HCT116 (cell line): ENCODE data around the gene SMNDC1. TPM values are rescaled to one million over a fixed set of nuclear protein-coding genes. Genes with fewer than 3 reads are reported as not detected.

ENCODE experiments used
- ATAC-seq: fragments of 200-7000 bp; cut with Tn5 transposase; 2 replicates; pipeline ENCODE4 v1.9.1; 2020; ENCODE audit warnings: mild to moderate bottlenecking, moderate library complexity
- BruUV-seq: library from RNA; stranded (reverse); fragments of 400-500 nt; replicated peaks from 2 replicates; lab custom pipeline; 2021; lab: Mats Ljungman, UMichigan
- CTCF ChIA-PET: fragments of 300-600 bp; sonication (Branson Sonifier 250); formaldehyde crosslinking; loops from one replicate; lab custom pipeline; 2021; ENCODE audit warnings: antibody characterized with exemption; lab: Charles Lee
- POLR2A ChIA-PET: fragments of 300-600, 350-600 bp; sonication (Branson Sonifier 250); formaldehyde crosslinking; loops from one replicate; lab custom pipeline; 2021; ENCODE audit warnings: antibody characterized with exemption; lab: Charles Lee
- RAD21 ChIA-PET, 2 experiments: fragments of 300-600 bp; sonication (Branson Sonifier 250); formaldehyde crosslinking; loops; one replicate each; lab custom pipeline; 2023; ENCODE audit warnings: low total read pairs in 2 of 2; ENCODE audit not compliant: uncharacterized antibody in 2 of 2, unreplicated experiment in 2 of 2, low non-redundant PET in 1 of 2; lab: Charles Lee
- DNase-seq: peaks from one replicate; pipeline ENCODE4 v3.0.0-alpha.2; 2010; ENCODE audit warnings: low read depth, low spot score
- H2AFZ ChIP-seq: fragments of 200-600 bp; shearing (Covaris generic), sonication (generic); 2 replicates; pipeline ENCODE4 v1.6.1; 2017; ENCODE audit warnings: low read depth, mixed run types, mixed read lengths, antibody characterized with exemption, low read length; ENCODE audit not compliant: poor library complexity, severe bottlenecking
- H3K27ac ChIP-seq: 2 replicates; pipeline ENCODE4 v1.5.1; 2012; ENCODE audit warnings: low read depth, low read length
- H3K27me3 ChIP-seq: fragments of 200-600 bp; sonication (generic); 2 replicates; pipeline ENCODE4 v1.6.1; 2016; ENCODE audit warnings: mixed run types, low read length, mixed read lengths; ENCODE audit not compliant: insufficient read depth
- H3K36me3 ChIP-seq, 2 experiments: fragments of 200-500 bp in 1 of 2; fragments of 200-600 bp in 1 of 2; sonication (Bioruptor generic) in 1 of 2; sonication (generic) in 1 of 2; 2 replicates each; pipeline versions ENCODE4 v1.5.1 to v1.6.1; 2014 to 2016; ENCODE audit warnings: low read length in 2 of 2, inconsistent platforms in 1 of 2, mixed read lengths in 1 of 2, mixed run types in 1 of 2; ENCODE audit not compliant: insufficient read depth in 2 of 2, control insufficient read depth in 1 of 2
- H3K4me1 ChIP-seq, 2 experiments: fragments of 200-600 bp in 1 of 2; sonication (generic) in 1 of 2; 2 replicates each; pipeline versions ENCODE4 v1.5.1 to v1.6.1; 2012 to 2017; ENCODE audit warnings: low read length in 2 of 2, inconsistent platforms in 1 of 2, mild to moderate bottlenecking in 1 of 2, mixed read lengths in 1 of 2, mixed run types in 1 of 2, moderate library complexity in 1 of 2; ENCODE audit not compliant: insufficient read depth in 2 of 2, control insufficient read depth in 1 of 2
- H3K4me2 ChIP-seq: fragments of 200-600 bp; sonication (generic); 2 replicates; pipeline ENCODE4 v1.6.1; 2017; ENCODE audit warnings: mixed run types, low read length, mixed read lengths
- H3K4me3 ChIP-seq, 2 experiments: fragments of 200-600 bp in 1 of 2; sonication (generic) in 1 of 2; replicated peaks in 1 of 2; 2 replicates each; pipeline ENCODE4 v1.5.1; 2011 to 2016; ENCODE audit warnings: low read length in 2 of 2, control low read depth in 1 of 2, low read depth in 1 of 2, mild to moderate bottlenecking in 1 of 2, mixed read lengths in 1 of 2, mixed run types in 1 of 2
- H3K79me2 ChIP-seq: fragments of 200-600 bp; sonication (generic); 2 replicates; pipeline ENCODE4 v1.6.1; 2017; ENCODE audit warnings: mild to moderate bottlenecking, mixed run types, low read length, moderate library complexity, mixed read lengths; ENCODE audit not compliant: insufficient read depth
- H3K9ac ChIP-seq: fragments of 200-600 bp; sonication (generic); 2 replicates; pipeline ENCODE4 v1.6.1; 2016; ENCODE audit warnings: low read length, mixed read lengths
- H3K9me2 ChIP-seq: fragments of 200-600 bp; sonication (generic), shearing (Covaris generic); 2 replicates; pipeline ENCODE4 v1.6.1; 2017; ENCODE audit warnings: mixed run types, mild to moderate bottlenecking, moderate library complexity; ENCODE audit not compliant: insufficient read depth
- H3K9me3 ChIP-seq, 2 experiments: fragments of 200-500 bp in 1 of 2; fragments of 200-600 bp in 1 of 2; sonication (Bioruptor generic) in 1 of 2; sonication (generic) in 1 of 2; 2 replicates each; pipeline ENCODE4 v1.6.1; 2014 to 2017; ENCODE audit warnings: low read length in 2 of 2, mixed read lengths in 2 of 2, inconsistent platforms in 1 of 2, low read depth in 1 of 2, mild to moderate bottlenecking in 1 of 2, mixed run types in 1 of 2, moderate library complexity in 1 of 2; ENCODE audit not compliant: control insufficient read depth in 1 of 2, insufficient read depth in 1 of 2
- H4K20me1 ChIP-seq: fragments of 200-600 bp; sonication (generic), shearing (Covaris generic); 2 replicates; pipeline ENCODE4 v1.6.1; 2017; ENCODE audit warnings: mixed run types, mild to moderate bottlenecking, moderate library complexity; ENCODE audit not compliant: insufficient read depth
- CBX3 ChIP-seq: IDR thresholded peaks from 2 replicates; pipeline ENCODE4 v1.6.1; 2012; ENCODE audit warnings: low read depth
- CEBPB ChIP-seq: IDR thresholded peaks from 2 replicates; pipeline ENCODE4 v1.6.1; 2012; ENCODE audit warnings: low read depth
- EGR1 ChIP-seq: IDR thresholded peaks from 2 replicates; pipeline ENCODE4 v1.6.1; 2012; ENCODE audit warnings: low read depth
- ELF1 ChIP-seq: IDR thresholded peaks from 2 replicates; pipeline ENCODE4 v1.6.1; 2012; ENCODE audit warnings: low read depth, borderline replicate concordance
- EZH2phosphoT487 ChIP-seq: fragments of 200-600 bp; IDR thresholded peaks from 2 replicates; pipeline ENCODE4 v1.6.1; 2018; ENCODE audit warnings: antibody characterized with exemption, borderline replicate concordance
- FOSL1 ChIP-seq: IDR thresholded peaks from 2 replicates; pipeline ENCODE4 v1.6.1; 2012; ENCODE audit warnings: low read depth
- RAD21 ChIP-seq: IDR thresholded peaks from 2 replicates; pipeline ENCODE4 v1.6.1; 2012; ENCODE audit warnings: low read depth, mild to moderate bottlenecking
- SP1 ChIP-seq: IDR thresholded peaks from 2 replicates; pipeline ENCODE4 v1.6.1; 2012; ENCODE audit warnings: low read depth
- SRF ChIP-seq: IDR thresholded peaks from 2 replicates; pipeline ENCODE4 v1.6.1; 2012; ENCODE audit warnings: low read depth
- YY1 ChIP-seq: IDR thresholded peaks from 2 replicates; pipeline ENCODE4 v1.6.1; 2011; ENCODE audit warnings: low read length, low read depth, moderate library complexity, mild to moderate bottlenecking; ENCODE audit not compliant: insufficient replicate concordance; ENCODE audit errors: extremely low read depth
- ZFX ChIP-seq: fragments of 450-650 bp; IDR thresholded peaks from 2 replicates; pipeline ENCODE4 v1.6.1; 2017
- ZNF274 ChIP-seq: fragments of 200-500 bp; sonication (Bioruptor generic); IDR thresholded peaks from 2 replicates; pipeline ENCODE4 v1.6.1; 2014; ENCODE audit warnings: mild to moderate bottlenecking, low read depth, low read length, inconsistent platforms
- intact Hi-C: fragments of 100-400 bp; cut with micrococcal nuclease; formaldehyde crosslinking; loops from 2 replicates; pipeline ENCODE4 v1.10.0; 2022
- total RNA-seq: library from RNA; stranded (reverse); gene quantifications from one replicate; pipeline ENCODE4 v1.2.1, GENCODE V29; 2021; ENCODE audit not compliant: unreplicated experiment
- TF ChIP-seq, protein P1 (sequence below): IDR thresholded peaks from 2 replicates; pipeline ENCODE4 v1.6.1; 2012; ENCODE audit warnings: low read depth
- TF ChIP-seq, protein P2 (sequence below): IDR thresholded peaks from 2 replicates; pipeline ENCODE4 v1.6.1; 2012
- TF ChIP-seq, protein P3 (sequence below), 3 experiments: fragments of 200-600 bp in 1 of 3; sonication (generic) in 1 of 3; IDR thresholded peaks in 2 of 3; conservative IDR thresholded peaks in 1 of 3; 2 replicates each; pipeline ENCODE4 v1.5.1; 2012 to 2017; ENCODE audit warnings: low read depth in 2 of 3, low read length in 2 of 3, antibody characterized with exemption in 1 of 3, borderline replicate concordance in 1 of 3, control low read depth in 1 of 3, mild to moderate bottlenecking in 1 of 3, mixed read lengths in 1 of 3, mixed run types in 1 of 3, moderate library complexity in 1 of 3; ENCODE audit not compliant: insufficient read depth in 1 of 3
- TF ChIP-seq, protein P4 (sequence below): IDR thresholded peaks from 2 replicates; pipeline ENCODE4 v1.6.1; 2011; ENCODE audit warnings: mild to moderate bottlenecking, low read length, moderate library complexity; ENCODE audit not compliant: insufficient replicate concordance; ENCODE audit errors: extremely low read depth

Gene SMNDC1
- total RNA-seq, 1 experiment from 2014 or later = 61.7 TPM

DNA sequence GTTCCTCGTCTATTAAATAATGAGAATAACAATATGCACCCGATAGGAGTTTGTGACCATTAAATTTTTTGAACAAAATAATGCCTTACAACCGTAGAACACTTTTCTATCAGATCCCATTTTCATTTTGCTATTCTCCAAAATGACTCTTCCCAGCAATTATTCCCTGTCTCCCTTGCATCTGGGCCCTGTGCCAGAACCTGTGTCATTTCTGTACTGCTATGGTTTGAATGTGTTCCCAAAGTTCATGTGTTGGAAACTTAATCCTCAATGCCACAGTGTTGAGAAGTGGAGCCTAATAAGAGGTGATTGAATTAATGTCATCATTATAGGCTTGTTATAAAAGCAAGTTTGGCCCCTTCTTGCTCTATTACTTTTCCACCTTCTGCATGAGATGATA is 33.2 kb upstream of the SMNDC1 start (continued):
- TF ChIP-seq, protein P1, sequence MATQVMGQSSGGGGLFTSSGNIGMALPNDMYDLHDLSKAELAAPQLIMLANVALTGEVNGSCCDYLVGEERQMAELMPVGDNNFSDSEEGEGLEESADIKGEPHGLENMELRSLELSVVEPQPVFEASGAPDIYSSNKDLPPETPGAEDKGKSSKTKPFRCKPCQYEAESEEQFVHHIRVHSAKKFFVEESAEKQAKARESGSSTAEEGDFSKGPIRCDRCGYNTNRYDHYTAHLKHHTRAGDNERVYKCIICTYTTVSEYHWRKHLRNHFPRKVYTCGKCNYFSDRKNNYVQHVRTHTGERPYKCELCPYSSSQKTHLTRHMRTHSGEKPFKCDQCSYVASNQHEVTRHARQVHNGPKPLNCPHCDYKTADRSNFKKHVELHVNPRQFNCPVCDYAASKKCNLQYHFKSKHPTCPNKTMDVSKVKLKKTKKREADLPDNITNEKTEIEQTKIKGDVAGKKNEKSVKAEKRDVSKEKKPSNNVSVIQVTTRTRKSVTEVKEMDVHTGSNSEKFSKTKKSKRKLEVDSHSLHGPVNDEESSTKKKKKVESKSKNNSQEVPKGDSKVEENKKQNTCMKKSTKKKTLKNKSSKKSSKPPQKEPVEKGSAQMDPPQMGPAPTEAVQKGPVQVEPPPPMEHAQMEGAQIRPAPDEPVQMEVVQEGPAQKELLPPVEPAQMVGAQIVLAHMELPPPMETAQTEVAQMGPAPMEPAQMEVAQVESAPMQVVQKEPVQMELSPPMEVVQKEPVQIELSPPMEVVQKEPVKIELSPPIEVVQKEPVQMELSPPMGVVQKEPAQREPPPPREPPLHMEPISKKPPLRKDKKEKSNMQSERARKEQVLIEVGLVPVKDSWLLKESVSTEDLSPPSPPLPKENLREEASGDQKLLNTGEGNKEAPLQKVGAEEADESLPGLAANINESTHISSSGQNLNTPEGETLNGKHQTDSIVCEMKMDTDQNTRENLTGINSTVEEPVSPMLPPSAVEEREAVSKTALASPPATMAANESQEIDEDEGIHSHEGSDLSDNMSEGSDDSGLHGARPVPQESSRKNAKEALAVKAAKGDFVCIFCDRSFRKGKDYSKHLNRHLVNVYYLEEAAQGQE = no peak
- TF ChIP-seq CEBPB (no peak), EGR1 (no peak), EZH2phosphoT487 (no peak), YY1 (no peak), FOSL1 (no peak)
- TF ChIP-seq, protein P2, sequence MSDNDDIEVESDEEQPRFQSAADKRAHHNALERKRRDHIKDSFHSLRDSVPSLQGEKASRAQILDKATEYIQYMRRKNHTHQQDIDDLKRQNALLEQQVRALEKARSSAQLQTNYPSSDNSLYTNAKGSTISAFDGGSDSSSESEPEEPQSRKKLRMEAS = no peak

DNA sequence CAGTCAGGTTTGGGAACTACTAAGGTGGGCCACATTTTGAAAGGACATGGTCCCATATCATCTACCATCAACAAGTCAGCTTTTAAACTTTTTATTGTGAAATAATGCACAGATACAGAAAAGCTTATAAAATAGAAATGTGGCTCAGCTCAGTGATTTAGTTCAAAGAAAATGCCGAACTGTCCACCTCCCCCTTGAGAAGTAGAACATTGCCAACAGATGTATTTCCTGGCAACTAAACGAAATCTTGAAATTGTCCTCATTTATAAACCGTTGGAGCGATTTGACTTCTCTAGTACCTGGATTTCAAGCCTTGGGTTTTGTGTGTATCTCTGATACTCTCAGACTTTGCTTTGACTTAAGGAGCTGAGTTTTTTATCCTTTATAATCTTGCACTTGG is 32.7 kb upstream of the SMNDC1 start:
- no peaks in the 10 kb centered on the region for H3K27me3 ChIP-seq
- no peaks in the 10 kb centered on the region for H3K9me2 ChIP-seq
- H2AFZ ChIP-seq = no peak overlapping the region
- ChIA-PET RAD21 (no interaction called here), CTCF (interaction anchor here (1.6 kb wide), 1 partner anchor 17 kb away, joined by 5 read pairs; no protein-coding TSS in a partner anchor), POLR2A (no interaction called here)
- no peak overlapping the region for H3K4me2 ChIP-seq
- H4K20me1 ChIP-seq = no peaks in the 10 kb centered on the region
- no TSS peak for BruUV-seq
- H3K36me3 ChIP-seq = no peaks in the 10 kb centered on the region
- intact Hi-C loops = no loop called here
- no peak overlapping the region for H3K9ac ChIP-seq
- H3K79me2 ChIP-seq = no peaks in the 10 kb centered on the region
- ATAC-seq (no peak), DNase-seq (no peak)
- H3K27ac ChIP-seq = no peak overlapping the region
- TF ChIP-seq, protein P3, sequence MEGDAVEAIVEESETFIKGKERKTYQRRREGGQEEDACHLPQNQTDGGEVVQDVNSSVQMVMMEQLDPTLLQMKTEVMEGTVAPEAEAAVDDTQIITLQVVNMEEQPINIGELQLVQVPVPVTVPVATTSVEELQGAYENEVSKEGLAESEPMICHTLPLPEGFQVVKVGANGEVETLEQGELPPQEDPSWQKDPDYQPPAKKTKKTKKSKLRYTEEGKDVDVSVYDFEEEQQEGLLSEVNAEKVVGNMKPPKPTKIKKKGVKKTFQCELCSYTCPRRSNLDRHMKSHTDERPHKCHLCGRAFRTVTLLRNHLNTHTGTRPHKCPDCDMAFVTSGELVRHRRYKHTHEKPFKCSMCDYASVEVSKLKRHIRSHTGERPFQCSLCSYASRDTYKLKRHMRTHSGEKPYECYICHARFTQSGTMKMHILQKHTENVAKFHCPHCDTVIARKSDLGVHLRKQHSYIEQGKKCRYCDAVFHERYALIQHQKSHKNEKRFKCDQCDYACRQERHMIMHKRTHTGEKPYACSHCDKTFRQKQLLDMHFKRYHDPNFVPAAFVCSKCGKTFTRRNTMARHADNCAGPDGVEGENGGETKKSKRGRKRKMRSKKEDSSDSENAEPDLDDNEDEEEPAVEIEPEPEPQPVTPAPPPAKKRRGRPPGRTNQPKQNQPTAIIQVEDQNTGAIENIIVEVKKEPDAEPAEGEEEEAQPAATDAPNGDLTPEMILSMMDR (IDR thresholded peaks at IDR 0.05 in 2 of 3, conservative IDR thresholded peaks at IDR 0.05 in 1 of 3; ENCODE audit: borderline replicate concordance in 1 of 3, insufficient read depth in 1 of 3, low read depth in 2 of 3, low read length in 2 of 3) = no peak
- TF ChIP-seq EGR1 = no peak
- no peak for TF ChIP-seq EZH2phosphoT487
- no peak for TF ChIP-seq SRF
- no peak for TF ChIP-seq CEBPB
- TF ChIP-seq ZFX = no peak
- no peak for TF ChIP-seq SP1
- TF ChIP-seq ELF1 = no peak
- TF ChIP-seq, protein P4, sequence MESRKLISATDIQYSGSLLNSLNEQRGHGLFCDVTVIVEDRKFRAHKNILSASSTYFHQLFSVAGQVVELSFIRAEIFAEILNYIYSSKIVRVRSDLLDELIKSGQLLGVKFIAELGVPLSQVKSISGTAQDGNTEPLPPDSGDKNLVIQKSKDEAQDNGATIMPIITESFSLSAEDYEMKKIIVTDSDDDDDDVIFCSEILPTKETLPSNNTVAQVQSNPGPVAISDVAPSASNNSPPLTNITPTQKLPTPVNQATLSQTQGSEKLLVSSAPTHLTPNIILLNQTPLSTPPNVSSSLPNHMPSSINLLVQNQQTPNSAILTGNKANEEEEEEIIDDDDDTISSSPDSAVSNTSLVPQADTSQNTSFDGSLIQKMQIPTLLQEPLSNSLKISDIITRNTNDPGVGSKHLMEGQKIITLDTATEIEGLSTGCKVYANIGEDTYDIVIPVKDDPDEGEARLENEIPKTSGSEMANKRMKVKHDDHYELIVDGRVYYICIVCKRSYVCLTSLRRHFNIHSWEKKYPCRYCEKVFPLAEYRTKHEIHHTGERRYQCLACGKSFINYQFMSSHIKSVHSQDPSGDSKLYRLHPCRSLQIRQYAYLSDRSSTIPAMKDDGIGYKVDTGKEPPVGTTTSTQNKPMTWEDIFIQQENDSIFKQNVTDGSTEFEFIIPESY = no peak
- no peak for TF ChIP-seq ZNF274
- TF ChIP-seq CBX3 = no peak
- TF ChIP-seq RAD21 = no peak
- TF ChIP-seq YY1 = no peak
- TF ChIP-seq, protein P2 = no peak
- no peak for TF ChIP-seq FOSL1
- no peaks in the 10 kb centered on the region for H3K9me3 ChIP-seq
- H3K4me1 ChIP-seq = no peaks in the 10 kb centered on the region
- no peak overlapping the region for H3K4me3 ChIP-seq
